ENCODE data around the gene MACROH2A2. TPM values are rescaled to one million over a fixed set of nuclear protein-coding genes. Genes with fewer than 3 reads are reported as not detected.

MACROH2A2 gene
- total and polyA plus RNA-seq, 2 experiments from 2014 or later, result 11.6 to 16.2 TPM

GRCh38 chr10:70074165-70074564 is 21.5 kb downstream of the MACROH2A2 start (continued):
- no peak for TF ChIP-seq EZH2 (IDR thresholded peaks at IDR 0.05; ENCODE audit: low read depth, unreplicated experiment)
- no peak for TF ChIP-seq JUNB (IDR thresholded peaks at IDR 0.05; ENCODE audit: unreplicated experiment)
- TF ChIP-seq ZNF114 (CRISPR knock-in tag; IDR thresholded peaks at IDR 0.05), result no peak

GRCh38 chr10:70074971-70075370 is 22.3 kb downstream of the MACROH2A2 start:
- H3K36me3 Mint-ChIP-seq (ENCODE audit: low read depth), result 0 out of 3 replicates have a peak, but pooled peaks cover 4% of the 10 kb centered on the region
- Histone ChIP-seq H2AFZ (no peak overlapping the region), H3K4me3 (no peak overlapping the region), H3K79me2 (replicated peaks; ENCODE audit: insufficient read depth) (no peaks in the 10 kb centered on the region), H3F3A (replicated peaks; ENCODE audit: low read depth) (no peaks in the 10 kb centered on the region), H3K4me1 (ENCODE audit: insufficient read depth) (peaks cover 11% of the 10 kb centered on the region; the same call in 1 of the 2 replicates), H3K27me3 (ENCODE audit: insufficient read depth) (no peaks in the 10 kb centered on the region), H3K9me2 (ENCODE audit: insufficient read depth) (no peaks in the 10 kb centered on the region), H3K4me2 (no peak overlapping the region), H3K36me3 (ENCODE audit: insufficient read depth) (no peaks in the 10 kb centered on the region), H3K27ac (ENCODE audit: low read depth) (no peak overlapping the region), H4K20me1 (replicated peaks; ENCODE audit: insufficient read depth) (no peaks in the 10 kb centered on the region; the same call in 1 of the 2 replicates)
- no peaks in the 10 kb centered on the region for H3K27me3 Mint-ChIP-seq (ENCODE audit: insufficient read depth, low read depth, poor library complexity)
- TF ChIP-seq REST (IDR thresholded peaks at IDR 0.05; ENCODE audit: unreplicated experiment) (no peak), CTCF (conservative IDR thresholded peaks at IDR 0.05; ENCODE audit: low read depth in 2 of 2) (no peak), ZNF331 (CRISPR knock-in tag; IDR thresholded peaks at IDR 0.05; ENCODE audit: low read depth) (no peak), STAT1 (IDR thresholded peaks at IDR 0.05; ENCODE audit: unreplicated experiment) (no peak)
- DNase-seq (ENCODE audit: low spot score), result no peak
- peaks cover 19% of the 10 kb centered on the region for H3K4me1 Mint-ChIP-seq
- no peaks in the 10 kb centered on the region for H3K9me3 Mint-ChIP-seq
- H3K4me3 Mint-ChIP-seq, result no peak overlapping the region
- ATAC-seq, result no peak
- H3K27ac Mint-ChIP-seq, result no peak overlapping the region

- H2AFZ ChIP-seq, result no peak overlapping the region
- H3K27me3 ChIP-seq (ENCODE audit: insufficient read depth), result no peaks in the 10 kb centered on the region
- H3K27ac ChIP-seq (ENCODE audit: low read depth), result no peak overlapping the region
- no peaks in the 10 kb centered on the region for H3K9me2 ChIP-seq (ENCODE audit: insufficient read depth)
- Mint-ChIP-seq H3K27me3 (ENCODE audit: insufficient read depth, low read depth, poor library complexity) (no peaks in the 10 kb centered on the region), H3K27ac (no peak overlapping the region), H3K36me3 (ENCODE audit: low read depth) (peaks cover 4% of the 10 kb centered on the region; the same call in 1 of the 3 replicates), H3K9me3 (no peaks in the 10 kb centered on the region), H3K4me3 (no peak overlapping the region), H3K4me1 (peaks cover 19% of the 10 kb centered on the region)
- H4K20me1 ChIP-seq (replicated peaks; ENCODE audit: insufficient read depth), result no peaks in the 10 kb centered on the region
- peaks cover 11% of the 10 kb centered on the region; the same call in 1 of the 2 replicates for H3K4me1 ChIP-seq (ENCODE audit: insufficient read depth)
- H3F3A ChIP-seq (replicated peaks; ENCODE audit: low read depth), result no peaks in the 10 kb centered on the region
- H3K36me3 ChIP-seq (ENCODE audit: insufficient read depth), result no peaks in the 10 kb centered on the region
- H3K4me2 ChIP-seq, result 0 out of 2 replicates have a peak overlapping the region, but pooled peaks have one; percentile 31
- DNase-seq (ENCODE audit: low spot score) (no peak), ATAC-seq (no peak)
- no peak overlapping the region for H3K4me3 ChIP-seq
- H3K79me2 ChIP-seq (replicated peaks; ENCODE audit: insufficient read depth), result no peaks in the 10 kb centered on the region
- no peak for TF ChIP-seq JUNB (IDR thresholded peaks at IDR 0.05; ENCODE audit: unreplicated experiment)
- no peak for TF ChIP-seq CREB1 (CRISPR knock-in tag; IDR thresholded peaks at IDR 0.05; ENCODE audit: low read depth)
- TF ChIP-seq REST (IDR thresholded peaks at IDR 0.05; ENCODE audit: unreplicated experiment), result no peak
- no peak for TF ChIP-seq STAT1 (IDR thresholded peaks at IDR 0.05; ENCODE audit: unreplicated experiment)
These were observed 25.7 kb downstream of the MACROH2A2 start for GRCh38 chr10:70078329-70078728.

Data from GM23338 (cell line).